A673 (cell line): ENCODE measurements around the gene FLRT1. TPM values are rescaled to one million over a fixed set of nuclear protein-coding genes. Genes with fewer than 3 reads are reported as not detected.

Experiments
- BruUV-seq: library from RNA; stranded (reverse); fragments of 400-500 nt; replicated peaks from 2 replicates; lab custom pipeline; 2021; lab: Mats Ljungman, UMichigan
- CTCF ChIA-PET: fragments of 300-600 bp; sonication (Branson Sonifier 250); formaldehyde crosslinking; loops from one replicate; lab custom pipeline; 2022; ENCODE audit warnings: antibody characterized with exemption; lab: Charles Lee
- POLR2A ChIA-PET: fragments of 300-600 bp; sonication (Branson Sonifier 250); formaldehyde crosslinking; loops from one replicate; lab custom pipeline; 2022; ENCODE audit warnings: antibody characterized with exemption; ENCODE audit not compliant: low non-redundant PET; lab: Charles Lee
- DNase-seq: peaks from one replicate; pipeline ENCODE4 v3.0.0-alpha.2; 2015; ENCODE audit warnings: low spot score
- H3K27ac ChIP-seq: fragments of 200-600 bp; sonication (generic); 2 replicates; pipeline ENCODE4 v1.5.1; 2016; ENCODE audit warnings: mixed run types, low read depth, mild to moderate bottlenecking, mixed read lengths, antibody characterized with exemption, low read length; ENCODE audit not compliant: poor library complexity, severe bottlenecking
- H3K27me3 ChIP-seq: fragments of 200-600 bp; sonication (generic); replicated peaks from 2 replicates; pipeline ENCODE4 v1.6.1; 2017; ENCODE audit warnings: mixed run types, low read depth, mild to moderate bottlenecking, mixed read lengths, antibody characterized with exemption, low read length; ENCODE audit not compliant: insufficient read depth, poor library complexity
- H3K36me3 ChIP-seq: fragments of 200-600 bp; sonication (generic); 2 replicates; pipeline ENCODE4 v1.6.1; 2016; ENCODE audit warnings: mixed run types, mild to moderate bottlenecking, mixed read lengths, antibody characterized with exemption, low read length; ENCODE audit not compliant: insufficient read depth, poor library complexity, severe bottlenecking
- H3K4me1 ChIP-seq: fragments of 200-600 bp; sonication (generic); 2 replicates; pipeline ENCODE4 v1.6.1; 2017; ENCODE audit warnings: mixed run types, mild to moderate bottlenecking, mixed read lengths, antibody characterized with exemption, low read length; ENCODE audit not compliant: insufficient read depth, poor library complexity, severe bottlenecking
- H3K4me3 ChIP-seq: fragments of 200-600 bp; sonication (generic); 2 replicates; pipeline ENCODE4 v1.5.1; 2016; ENCODE audit warnings: low read depth, mixed run types, mild to moderate bottlenecking, mixed read lengths, low read length; ENCODE audit not compliant: poor library complexity, severe bottlenecking
- H3K9me3 ChIP-seq: fragments of 200-600 bp; sonication (generic); 2 replicates; pipeline ENCODE4 v1.6.1; 2016; ENCODE audit warnings: mixed run types, low read depth, mild to moderate bottlenecking, mixed read lengths, antibody characterized with exemption, low read length; ENCODE audit not compliant: poor library complexity, severe bottlenecking
- EZH2 ChIP-seq: fragments of 200-600 bp; sonication (generic); IDR thresholded peaks from 2 replicates; pipeline ENCODE4 v1.6.1; 2017; ENCODE audit warnings: borderline replicate concordance, low read depth, mild to moderate bottlenecking, mixed read lengths, antibody characterized with exemption, low read length; ENCODE audit not compliant: poor library complexity, severe bottlenecking
- intact Hi-C: fragments of 100-400 bp; cut with micrococcal nuclease; formaldehyde crosslinking; loops from one replicate; pipeline ENCODE4 v1.10.0; 2022; ENCODE audit not compliant: unreplicated experiment
- total RNA-seq: library from RNA; stranded (reverse); gene quantifications from 2 replicates; pipeline ENCODE4 v1.2.3, GENCODE V29; 2021
- TF ChIP-seq, protein P1 (sequence below): fragments of 300-800, 200-600 bp; sonication (generic); conservative IDR thresholded peaks from 2 replicates; pipeline ENCODE4 v1.5.1; 2017; ENCODE audit warnings: low read depth, mild to moderate bottlenecking, antibody characterized with exemption, low read length, moderate library complexity, mixed read lengths

Gene FLRT1
- total RNA-seq, 1 experiment from 2014 or later: 0.45 TPM

- peak; percentile 53 for DNase-seq
- TF ChIP-seq, protein P1, sequence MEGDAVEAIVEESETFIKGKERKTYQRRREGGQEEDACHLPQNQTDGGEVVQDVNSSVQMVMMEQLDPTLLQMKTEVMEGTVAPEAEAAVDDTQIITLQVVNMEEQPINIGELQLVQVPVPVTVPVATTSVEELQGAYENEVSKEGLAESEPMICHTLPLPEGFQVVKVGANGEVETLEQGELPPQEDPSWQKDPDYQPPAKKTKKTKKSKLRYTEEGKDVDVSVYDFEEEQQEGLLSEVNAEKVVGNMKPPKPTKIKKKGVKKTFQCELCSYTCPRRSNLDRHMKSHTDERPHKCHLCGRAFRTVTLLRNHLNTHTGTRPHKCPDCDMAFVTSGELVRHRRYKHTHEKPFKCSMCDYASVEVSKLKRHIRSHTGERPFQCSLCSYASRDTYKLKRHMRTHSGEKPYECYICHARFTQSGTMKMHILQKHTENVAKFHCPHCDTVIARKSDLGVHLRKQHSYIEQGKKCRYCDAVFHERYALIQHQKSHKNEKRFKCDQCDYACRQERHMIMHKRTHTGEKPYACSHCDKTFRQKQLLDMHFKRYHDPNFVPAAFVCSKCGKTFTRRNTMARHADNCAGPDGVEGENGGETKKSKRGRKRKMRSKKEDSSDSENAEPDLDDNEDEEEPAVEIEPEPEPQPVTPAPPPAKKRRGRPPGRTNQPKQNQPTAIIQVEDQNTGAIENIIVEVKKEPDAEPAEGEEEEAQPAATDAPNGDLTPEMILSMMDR: no peak
- TF ChIP-seq EZH2: no peak
- Histone ChIP-seq H3K27me3 (no peaks in the 10 kb centered on the region), H3K27ac (no peak overlapping the region), H3K4me3 (no peak overlapping the region), H3K4me1 (peaks cover 30% of the 10 kb centered on the region), H3K9me3 (no peaks in the 10 kb centered on the region), H3K36me3 (no peaks in the 10 kb centered on the region)
- CTCF ChIA-PET: no interaction called here
- BruUV-seq: no TSS peak
- POLR2A ChIA-PET: no interaction called here
- intact Hi-C loops: no loop called here
These were observed 20.6 kb downstream of the FLRT1 start for GRCh38 chr11:64056213-64056785.

- CTCF ChIA-PET: no interaction called here
- H3K4me1 ChIP-seq: peaks cover 32% of the 10 kb centered on the region
These were observed 21.1 kb downstream of the FLRT1 start for GRCh38 chr11:64056861-64057260.

GRCh38 chr11:64057890-64058289, 22.2 kb downstream of the FLRT1 start:
- Histone ChIP-seq H3K4me1 (peaks cover 32% of the 10 kb centered on the region), H3K4me3 (no peak overlapping the region), H3K27me3 (no peaks in the 10 kb centered on the region), H3K27ac (no peak overlapping the region), H3K36me3 (no peaks in the 10 kb centered on the region), H3K9me3 (no peaks in the 10 kb centered on the region)
- no peak for DNase-seq
- TF ChIP-seq, protein P1: no peak
- no peak for TF ChIP-seq EZH2
- POLR2A ChIA-PET: no interaction called here
- CTCF ChIA-PET: no interaction called here
- no TSS peak for BruUV-seq
- intact Hi-C loops: no loop called here

More at GRCh38 chr11:64056861-64057260, 21.1 kb downstream of the FLRT1 start:
- no peaks in the 10 kb centered on the region for H3K27me3 ChIP-seq
- no peak for DNase-seq
- no peak overlapping the region for H3K27ac ChIP-seq
- H3K36me3 ChIP-seq: no peaks in the 10 kb centered on the region
- H3K9me3 ChIP-seq: no peaks in the 10 kb centered on the region
- TF ChIP-seq, protein P1: no peak
- no peak for TF ChIP-seq EZH2
- no peak overlapping the region for H3K4me3 ChIP-seq
- POLR2A ChIA-PET: no interaction called here
- no TSS peak for BruUV-seq
- intact Hi-C loops: no loop called here
